Measurements from ENCODE around the gene AEBP2.
"Not testable (repeated sequence)": the region's sequence is repeated elsewhere in the genome, so short reads cannot be mapped to it uniquely, and the experiment has no call there.

Gene AEBP2

GRCh38 chr12:19544353-19544752 lies 105.1 kb downstream of the AEBP2 start:
- Histone ChIP-seq H3K27ac (ENCODE audit: insufficient read depth, low read length, poor library complexity, severe bottlenecking) (no peak overlapping the region), H3K4me1 (ENCODE audit: control insufficient read depth, insufficient read depth, low read length, poor library complexity, severe bottlenecking) (no peaks in the 10 kb centered on the region), H3K4me3 (ENCODE audit: insufficient read depth, low read depth, low read length, poor library complexity, severe bottlenecking) (no peak overlapping the region), H3K36me3 (ENCODE audit: control insufficient read depth, insufficient read depth, low read length) (no peaks in the 10 kb centered on the region), H3K9me3 (ENCODE audit: control insufficient read depth, low read length) (no peaks in the 10 kb centered on the region), H3K27me3 (replicated peaks; ENCODE audit: control insufficient read depth, insufficient read depth, low read length, poor library complexity, severe bottlenecking) (no peaks in the 10 kb centered on the region)
- no peak for DNase-seq

GRCh38 chr12:19545301-19545700 lies 106.0 kb downstream of the AEBP2 start:
- Histone ChIP-seq H3K4me1 (ENCODE audit: control insufficient read depth, insufficient read depth, low read length, poor library complexity, severe bottlenecking) (no peaks in the 10 kb centered on the region), H3K4me3 (ENCODE audit: insufficient read depth, low read depth, low read length, poor library complexity, severe bottlenecking) (no peak overlapping the region), H3K36me3 (ENCODE audit: control insufficient read depth, insufficient read depth, low read length) (no peaks in the 10 kb centered on the region), H3K9me3 (ENCODE audit: control insufficient read depth, low read length) (no peaks in the 10 kb centered on the region), H3K27me3 (replicated peaks; ENCODE audit: control insufficient read depth, insufficient read depth, low read length, poor library complexity, severe bottlenecking) (no peaks in the 10 kb centered on the region), H3K27ac (ENCODE audit: insufficient read depth, low read length, poor library complexity, severe bottlenecking) (no peak overlapping the region)
- DNase-seq = no peak

- H3K27ac ChIP-seq (ENCODE audit: insufficient read depth, low read length, poor library complexity, severe bottlenecking) = no peak overlapping the region
These were observed 106.7 kb downstream of the AEBP2 start for GRCh38 chr12:19546027-19546426.

DNA sequence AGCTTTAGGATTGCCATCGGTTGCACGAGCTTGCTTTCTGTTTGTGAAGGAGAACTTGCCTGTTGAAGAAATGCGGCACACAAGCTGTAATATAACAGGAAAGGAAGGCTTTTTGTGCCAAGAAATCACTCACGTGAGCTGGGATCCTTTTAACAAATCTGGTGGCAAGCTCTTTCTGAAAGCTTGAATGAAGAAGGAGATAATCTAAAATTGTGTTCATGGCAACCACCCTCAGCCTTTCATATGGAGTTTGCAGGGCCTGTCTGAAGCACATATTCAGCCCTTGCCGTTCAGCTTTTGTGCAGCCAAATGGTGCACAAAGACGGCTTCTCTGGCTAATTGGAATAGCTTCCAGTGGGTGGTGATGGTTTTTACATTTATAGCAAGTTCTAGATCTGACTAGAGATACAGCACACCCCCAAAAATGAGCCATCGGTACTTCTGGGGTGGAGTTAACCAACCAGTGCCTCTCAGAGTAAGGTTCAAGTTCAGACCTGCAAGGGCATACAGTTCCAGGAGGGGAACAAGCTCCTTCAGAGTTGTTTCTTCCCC lies 107.4 kb downstream of the AEBP2 start:
- no peak overlapping the region for H3K27ac ChIP-seq (ENCODE audit: insufficient read depth, low read length, poor library complexity, severe bottlenecking)
- no peaks in the 10 kb centered on the region for H3K4me1 ChIP-seq (ENCODE audit: control insufficient read depth, insufficient read depth, low read length, poor library complexity, severe bottlenecking)
- no peak for DNase-seq
- no peak overlapping the region for H3K4me3 ChIP-seq (ENCODE audit: insufficient read depth, low read depth, low read length, poor library complexity, severe bottlenecking)
- no peaks in the 10 kb centered on the region for H3K36me3 ChIP-seq (ENCODE audit: control insufficient read depth, insufficient read depth, low read length)
- no peaks in the 10 kb centered on the region for H3K9me3 ChIP-seq (ENCODE audit: control insufficient read depth, low read length)
- H3K27me3 ChIP-seq (replicated peaks; ENCODE audit: control insufficient read depth, insufficient read depth, low read length, poor library complexity, severe bottlenecking) = no peaks in the 10 kb centered on the region

More at GRCh38 chr12:19546027-19546426, 106.7 kb downstream of the AEBP2 start:
- no peaks in the 10 kb centered on the region for H3K9me3 ChIP-seq (ENCODE audit: control insufficient read depth, low read length)
- H3K27me3 ChIP-seq (replicated peaks; ENCODE audit: control insufficient read depth, insufficient read depth, low read length, poor library complexity, severe bottlenecking) = no peaks in the 10 kb centered on the region
- H3K4me3 ChIP-seq (ENCODE audit: insufficient read depth, low read depth, low read length, poor library complexity, severe bottlenecking) = no peak overlapping the region
- no peaks in the 10 kb centered on the region for H3K36me3 ChIP-seq (ENCODE audit: control insufficient read depth, insufficient read depth, low read length)
- H3K4me1 ChIP-seq (ENCODE audit: control insufficient read depth, insufficient read depth, low read length, poor library complexity, severe bottlenecking) = no peaks in the 10 kb centered on the region
- no peak for DNase-seq

DNA sequence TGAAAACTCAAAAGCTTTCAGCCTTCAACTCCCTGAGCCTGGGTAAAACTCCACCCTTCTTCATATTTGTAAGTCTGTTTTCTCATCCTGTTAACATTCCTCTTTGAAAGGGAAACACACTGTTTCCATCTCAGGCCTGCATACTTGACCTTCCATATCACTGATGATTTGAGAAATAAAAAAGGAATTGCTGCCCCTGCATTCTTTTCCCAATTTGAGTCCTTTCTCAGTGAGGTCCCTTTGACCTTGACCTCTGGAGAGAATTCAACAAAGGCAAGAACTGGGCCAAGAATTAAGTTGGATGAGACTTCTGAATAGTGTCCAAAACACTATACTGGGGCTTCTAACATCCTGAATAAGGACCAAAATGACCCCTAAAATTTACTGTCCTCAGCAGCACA lies 108.0 kb downstream of the AEBP2 start:
- Histone ChIP-seq H3K4me1 (ENCODE audit: control insufficient read depth, insufficient read depth, low read length, poor library complexity, severe bottlenecking) (no peaks in the 10 kb centered on the region), H3K4me3 (ENCODE audit: insufficient read depth, low read depth, low read length, poor library complexity, severe bottlenecking) (no peak overlapping the region), H3K9me3 (ENCODE audit: control insufficient read depth, low read length) (no peaks in the 10 kb centered on the region), H3K27ac (ENCODE audit: insufficient read depth, low read length, poor library complexity, severe bottlenecking) (no peak overlapping the region), H3K27me3 (replicated peaks; ENCODE audit: control insufficient read depth, insufficient read depth, low read length, poor library complexity, severe bottlenecking) (no peaks in the 10 kb centered on the region), H3K36me3 (ENCODE audit: control insufficient read depth, insufficient read depth, low read length) (no peaks in the 10 kb centered on the region)
- DNase-seq = no peak

DNA sequence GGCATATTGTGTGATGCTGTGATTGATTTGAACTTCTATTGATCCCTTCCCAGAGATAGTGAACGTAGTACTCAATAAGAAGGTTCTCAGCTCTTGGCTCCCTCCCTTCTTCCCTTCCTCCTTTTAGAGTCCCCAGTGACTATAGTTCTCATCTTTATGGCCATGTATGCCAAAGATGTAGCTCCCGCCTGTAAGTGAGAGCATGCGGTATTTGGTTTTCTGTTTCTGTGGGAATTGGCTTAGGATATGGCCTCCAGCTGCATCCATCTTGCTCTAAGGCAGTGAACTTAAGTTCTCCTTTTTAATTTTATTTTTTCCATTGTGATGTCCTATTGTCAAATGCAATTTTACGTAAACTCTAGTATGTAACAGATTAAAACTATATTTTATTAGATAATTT lies 109.5 kb downstream of the AEBP2 start:
- DNase-seq = no peak
- Histone ChIP-seq H3K27me3 (replicated peaks; ENCODE audit: control insufficient read depth, insufficient read depth, low read length, poor library complexity, severe bottlenecking) (no peaks in the 10 kb centered on the region), H3K27ac (ENCODE audit: insufficient read depth, low read length, poor library complexity, severe bottlenecking) (no peak overlapping the region), H3K4me3 (ENCODE audit: insufficient read depth, low read depth, low read length, poor library complexity, severe bottlenecking) (no peak overlapping the region), H3K9me3 (ENCODE audit: control insufficient read depth, low read length) (no peaks in the 10 kb centered on the region), H3K4me1 (ENCODE audit: control insufficient read depth, insufficient read depth, low read length, poor library complexity, severe bottlenecking) (peaks cover 4% of the 10 kb centered on the region), H3K36me3 (ENCODE audit: control insufficient read depth, insufficient read depth, low read length) (no peaks in the 10 kb centered on the region)

DNA sequence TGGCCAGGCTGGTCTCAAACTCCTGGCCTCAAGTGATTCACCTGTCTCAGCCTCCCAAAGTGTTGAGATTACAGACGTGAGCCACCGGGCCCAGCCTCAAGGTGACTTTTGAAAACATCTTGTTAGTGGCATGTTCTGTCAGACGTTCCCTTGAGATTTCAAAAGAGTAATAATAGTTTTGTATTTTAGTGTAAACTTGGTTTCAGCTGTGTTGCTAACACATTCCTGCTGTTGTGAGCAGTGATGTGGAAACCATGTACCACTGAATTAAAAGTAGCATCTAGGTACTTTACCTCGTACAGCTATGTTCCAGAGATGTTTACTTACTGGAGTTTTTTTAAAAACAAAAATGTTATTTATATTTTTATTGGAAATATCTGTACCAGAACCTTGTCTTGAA lies 111.3 kb downstream of the AEBP2 start:
- Histone ChIP-seq H3K36me3 (ENCODE audit: control insufficient read depth, insufficient read depth, low read length) (no peaks in the 10 kb centered on the region), H3K9me3 (ENCODE audit: control insufficient read depth, low read length) (no peaks in the 10 kb centered on the region)

GRCh38 chr12:19552441-19553097 lies 113.3 kb downstream of the AEBP2 start:
- DNase-seq; H3K4me3 ChIP-seq (ENCODE audit: insufficient read depth, low read depth, low read length, poor library complexity, severe bottlenecking): not testable (repeated sequence)

More for the DNA sequence above, 111.3 kb downstream of the AEBP2 start:
- Histone ChIP-seq H3K27ac (ENCODE audit: insufficient read depth, low read length, poor library complexity, severe bottlenecking) (no peak overlapping the region), H3K27me3 (replicated peaks; ENCODE audit: control insufficient read depth, insufficient read depth, low read length, poor library complexity, severe bottlenecking) (no peaks in the 10 kb centered on the region), H3K4me1 (ENCODE audit: control insufficient read depth, insufficient read depth, low read length, poor library complexity, severe bottlenecking) (peaks cover 4% of the 10 kb centered on the region), H3K4me3 (ENCODE audit: insufficient read depth, low read depth, low read length, poor library complexity, severe bottlenecking) (no peak overlapping the region)
- DNase-seq = no peak

DNA sequence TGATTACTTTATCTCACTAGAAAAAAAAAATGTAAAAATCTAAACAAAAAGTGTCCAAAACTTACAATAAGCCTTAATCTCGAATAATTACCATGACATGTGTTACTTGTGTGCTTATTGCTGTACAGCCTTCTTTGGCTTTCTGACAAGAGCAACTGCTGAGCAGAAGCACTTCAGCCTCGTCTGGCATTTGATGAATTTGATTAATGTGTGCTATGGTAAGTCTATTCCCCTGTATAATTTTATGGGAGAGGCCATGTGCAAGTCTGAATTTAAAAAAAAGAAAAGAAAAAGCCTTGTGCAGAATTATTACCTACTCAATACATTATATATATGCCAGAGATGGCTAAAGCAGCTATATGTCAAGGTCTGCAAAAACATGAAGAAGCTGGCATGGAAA lies 113.9 kb downstream of the AEBP2 start:
- H3K27ac ChIP-seq (ENCODE audit: insufficient read depth, low read length, poor library complexity, severe bottlenecking) = no peak overlapping the region

More at GRCh38 chr12:19552441-19553097, 113.3 kb downstream of the AEBP2 start:
- not testable (repeated sequence) for H3K9me3 ChIP-seq (ENCODE audit: control insufficient read depth, low read length); H3K27me3 ChIP-seq (replicated peaks; ENCODE audit: control insufficient read depth, insufficient read depth, low read length, poor library complexity, severe bottlenecking); H3K27ac ChIP-seq (ENCODE audit: insufficient read depth, low read length, poor library complexity, severe bottlenecking); H3K4me1 ChIP-seq (ENCODE audit: control insufficient read depth, insufficient read depth, low read length, poor library complexity, severe bottlenecking); H3K36me3 ChIP-seq (ENCODE audit: control insufficient read depth, insufficient read depth, low read length)

DNA sequence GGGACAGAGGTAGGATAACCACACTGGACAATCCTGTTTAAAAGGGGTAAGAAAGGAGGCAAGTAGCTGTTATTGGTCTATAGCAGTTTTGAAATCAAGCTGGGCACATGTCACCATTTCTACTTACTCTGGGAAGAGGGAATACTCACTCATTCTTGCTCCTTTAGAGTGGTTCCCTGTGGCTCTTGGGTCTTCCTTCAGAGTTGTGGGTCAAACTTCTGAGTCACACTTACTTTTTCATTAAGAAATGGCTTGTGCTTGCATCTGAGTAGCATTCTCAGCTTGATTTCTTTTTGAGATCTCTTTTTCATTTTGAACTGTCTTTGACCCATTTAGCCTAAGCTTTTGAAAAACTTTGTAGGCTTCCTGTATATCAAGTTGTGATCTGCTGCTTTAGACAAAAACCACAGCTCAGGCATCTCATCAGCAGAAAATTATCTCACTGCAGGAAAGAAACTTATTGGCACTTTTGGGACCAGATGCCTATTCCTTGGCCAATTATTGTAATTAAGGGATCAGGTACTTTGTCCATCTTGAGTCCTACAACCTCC lies 122.2 kb downstream of the AEBP2 start:
- DNase-seq = no peak

More for the DNA sequence above, 113.9 kb downstream of the AEBP2 start:
- H3K4me1 ChIP-seq (ENCODE audit: control insufficient read depth, insufficient read depth, low read length, poor library complexity, severe bottlenecking) = peaks cover 4% of the 10 kb centered on the region
- H3K36me3 ChIP-seq (ENCODE audit: control insufficient read depth, insufficient read depth, low read length) = no peaks in the 10 kb centered on the region
- no peak for DNase-seq
- no peak overlapping the region for H3K4me3 ChIP-seq (ENCODE audit: insufficient read depth, low read depth, low read length, poor library complexity, severe bottlenecking)
- H3K27me3 ChIP-seq (replicated peaks; ENCODE audit: control insufficient read depth, insufficient read depth, low read length, poor library complexity, severe bottlenecking) = no peaks in the 10 kb centered on the region
- H3K9me3 ChIP-seq (ENCODE audit: control insufficient read depth, low read length) = no peaks in the 10 kb centered on the region

More for the DNA sequence above, 122.2 kb downstream of the AEBP2 start:
- no peaks in the 10 kb centered on the region for H3K27me3 ChIP-seq (replicated peaks; ENCODE audit: control insufficient read depth, insufficient read depth, low read length, poor library complexity, severe bottlenecking)
- H3K27ac ChIP-seq (ENCODE audit: insufficient read depth, low read length, poor library complexity, severe bottlenecking) = no peak overlapping the region
- no peaks in the 10 kb centered on the region for H3K9me3 ChIP-seq (ENCODE audit: control insufficient read depth, low read length)
- no peak overlapping the region for H3K4me3 ChIP-seq (ENCODE audit: insufficient read depth, low read depth, low read length, poor library complexity, severe bottlenecking)
- H3K4me1 ChIP-seq (ENCODE audit: control insufficient read depth, insufficient read depth, low read length, poor library complexity, severe bottlenecking) = peaks cover 8% of the 10 kb centered on the region
- no peaks in the 10 kb centered on the region for H3K36me3 ChIP-seq (ENCODE audit: control insufficient read depth, insufficient read depth, low read length)

All from effector memory CD4-positive, alpha-beta T cell (primary cell).